Psoas muscle (tissue), 8 donors: Measurements from ENCODE around the gene EHD4. TPM values are rescaled to one million over a fixed set of nuclear protein-coding genes. Genes with fewer than 3 reads are reported as not detected.

Experiments used
- ATAC-seq, 4 donors: fragments of 200-7000 bp; cut with Tn5 transposase; one replicate each; pipeline ENCODE4 v1.9.1; 2020; ENCODE audit warnings: moderate library complexity in 3 of 4, mild to moderate bottlenecking in 2 of 4
- DNase-seq, 2 donors: peaks; one replicate each; pipeline ENCODE4 v3.0.0-alpha.2; 2020
- H3K27ac ChIP-seq: fragments of 200-600 bp; one replicate; pipeline ENCODE4 v1.8.0; 2022
- H3K27me3 ChIP-seq, 3 donors: fragments of 200-600 bp in 1 of 3; one replicate each; pipeline versions ENCODE4 v1.6.1 to v1.8.0; 2013 to 2022; ENCODE audit warnings: low read length in 2 of 3, mild to moderate bottlenecking in 2 of 3, moderate library complexity in 1 of 3; ENCODE audit not compliant: insufficient read depth in 3 of 3
- H3K36me3 ChIP-seq, 2 donors: fragments of 200-600 bp in 1 of 2; one replicate each; pipeline versions ENCODE4 v1.6.1 to v1.8.0; 2013 to 2022; ENCODE audit warnings: low read depth in 1 of 2, mild to moderate bottlenecking in 1 of 2, moderate library complexity in 1 of 2; ENCODE audit not compliant: insufficient read depth in 1 of 2
- H3K4me1 ChIP-seq: fragments of 200-600 bp; one replicate; pipeline ENCODE4 v1.8.0; 2022
- H3K4me3 ChIP-seq: fragments of 200-600 bp; one replicate; pipeline ENCODE4 v1.8.0; 2022; ENCODE audit warnings: mild to moderate bottlenecking
- H3K9me3 ChIP-seq: fragments of 200-600 bp; one replicate; pipeline ENCODE4 v1.8.0; 2022
- WGBS, 3 donors: extraction: QIAGEN DNeasy Blood & Tissue Kit; methylation state at CpG; one replicate each; pipeline versions ENCODE4 v1.1.6 to v1.1.7; 2013; 5-methylcytosine and 5-hydroxymethylcytosine counted together
- intact Hi-C, 2 donors: fragments of 100-400 bp; cut with DNase I; formaldehyde crosslinking; loops; one replicate each; pipeline versions ENCODE4 v1.11.0 to v1.14.2; 2022
- polyA plus RNA-seq, 3 donors: library from polyadenylated mRNA; stranded (reverse); fragments of 200-250 nt; gene quantifications; one replicate each; pipeline ENCODE4 v1.2.3, GENCODE V29; 2013
- total RNA-seq, 4 donors: library from RNA; stranded (reverse); fragmentation: NEBNext Ultra II Directional in 2 of 4; extraction: Animal tissue kit (Norgen Biotek cat#: 25700) in 2 of 4; gene quantifications; one replicate each; pipeline versions ENCODE4 v1.2.1 to v1.2.4, GENCODE V29; 2021 to 2023
- TF ChIP-seq, protein P1 (sequence below): fragments of 200-600 bp; IDR thresholded peaks from one replicate; pipeline ENCODE4 v1.8.0; 2022; ENCODE audit warnings: antibody characterized with exemption
- donor health status: healthy with polysubstance abuse.
- donor health status: DM: no; HTN: no; CAD: no; lungs with moderate emphysema.
- donor health status: Bipolar disorder and iron deficiency.
- donor health status: healthy.
- donor health status: DM: yes; HTN: yes; CAD: no.
- donor health status: DM: no; HTN: no; CAD: no.
- donor health status: DM: no; HTN: no; CAD: no.
- donor health status: DM: yes; HTN: yes; CAD: no.

The EHD4 gene
- total and polyA plus RNA-seq, 7 donors = 1.7 to 9.6 (median 5.3) TPM

DNA sequence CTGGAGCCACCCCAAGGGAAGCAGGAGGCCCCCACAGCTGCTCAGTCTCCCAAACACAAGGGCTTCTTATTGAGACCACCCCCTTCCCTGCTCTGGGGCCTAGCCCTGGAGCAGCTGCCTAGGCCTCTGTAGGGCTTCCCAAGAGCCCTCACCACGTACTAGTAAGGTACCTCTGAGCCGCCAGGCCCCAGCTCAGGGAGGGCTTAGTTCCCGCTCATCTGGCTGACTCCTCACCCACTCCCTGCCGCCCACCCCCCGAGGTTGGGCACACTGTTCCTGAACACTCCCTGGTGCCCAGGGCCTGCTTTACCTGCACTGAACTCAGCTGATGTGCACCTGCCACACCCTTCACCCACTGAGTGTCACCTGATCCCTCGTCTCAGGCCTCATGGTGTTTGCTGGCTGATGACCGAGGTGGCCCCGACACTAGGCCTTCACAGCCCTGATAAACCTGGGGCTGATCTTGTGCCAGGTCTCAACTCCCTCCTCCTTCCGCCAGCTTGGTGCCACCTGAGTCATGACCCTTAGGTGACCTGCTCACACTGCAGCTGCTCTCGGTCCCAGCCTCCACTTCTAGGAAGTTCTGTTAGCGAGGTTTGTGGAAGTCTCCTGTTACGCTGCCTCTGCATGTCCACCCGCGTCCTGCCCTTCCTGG is 60.5 kb downstream of the EHD4 start:
- TF ChIP-seq, protein P1, sequence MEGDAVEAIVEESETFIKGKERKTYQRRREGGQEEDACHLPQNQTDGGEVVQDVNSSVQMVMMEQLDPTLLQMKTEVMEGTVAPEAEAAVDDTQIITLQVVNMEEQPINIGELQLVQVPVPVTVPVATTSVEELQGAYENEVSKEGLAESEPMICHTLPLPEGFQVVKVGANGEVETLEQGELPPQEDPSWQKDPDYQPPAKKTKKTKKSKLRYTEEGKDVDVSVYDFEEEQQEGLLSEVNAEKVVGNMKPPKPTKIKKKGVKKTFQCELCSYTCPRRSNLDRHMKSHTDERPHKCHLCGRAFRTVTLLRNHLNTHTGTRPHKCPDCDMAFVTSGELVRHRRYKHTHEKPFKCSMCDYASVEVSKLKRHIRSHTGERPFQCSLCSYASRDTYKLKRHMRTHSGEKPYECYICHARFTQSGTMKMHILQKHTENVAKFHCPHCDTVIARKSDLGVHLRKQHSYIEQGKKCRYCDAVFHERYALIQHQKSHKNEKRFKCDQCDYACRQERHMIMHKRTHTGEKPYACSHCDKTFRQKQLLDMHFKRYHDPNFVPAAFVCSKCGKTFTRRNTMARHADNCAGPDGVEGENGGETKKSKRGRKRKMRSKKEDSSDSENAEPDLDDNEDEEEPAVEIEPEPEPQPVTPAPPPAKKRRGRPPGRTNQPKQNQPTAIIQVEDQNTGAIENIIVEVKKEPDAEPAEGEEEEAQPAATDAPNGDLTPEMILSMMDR = no peak
- intact Hi-C loops = no loop called here
- ATAC-seq = no peak

DNA sequence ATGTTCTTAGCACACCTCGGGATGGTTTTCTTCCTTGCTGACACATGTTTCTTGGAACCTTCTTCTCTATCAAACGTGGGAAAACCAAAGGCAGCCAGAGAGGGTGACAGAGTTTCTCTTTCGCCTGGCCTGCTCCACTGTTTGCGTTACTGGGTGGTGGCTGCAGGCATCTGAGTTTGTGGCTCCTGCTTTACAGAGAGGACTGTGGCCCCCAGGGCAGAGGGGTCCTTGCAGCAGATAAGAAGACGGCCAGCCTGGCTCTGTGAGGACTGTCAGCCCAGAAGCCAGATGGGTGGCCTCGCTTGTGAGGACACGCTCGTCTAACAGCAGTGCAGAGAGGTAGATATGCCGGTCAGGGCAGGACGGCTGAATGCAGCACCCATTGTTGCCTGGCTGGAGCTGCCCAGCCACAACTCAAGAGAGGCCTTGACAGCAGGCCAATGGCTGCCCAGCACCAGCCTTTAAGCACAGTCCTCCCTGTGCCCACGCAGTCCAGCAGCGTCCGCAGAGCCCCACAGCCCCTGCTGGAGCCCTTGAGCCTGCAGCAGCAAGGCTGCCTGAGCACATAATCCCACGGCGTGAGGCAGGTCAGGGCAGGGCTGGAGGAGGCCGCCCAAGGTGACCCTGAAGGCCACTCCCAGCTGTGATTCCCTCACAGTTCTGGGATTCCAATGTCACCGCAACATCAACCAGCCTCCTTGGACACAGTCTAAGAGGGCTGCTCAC is 63.5 kb downstream of the EHD4 start:
- ATAC-seq = no peak
- intact Hi-C loops = loop anchor here in 1 of 2 donors (10.0 kb wide), 1 partner anchor 134 kb away; the partner anchor contains the start of gene MAPKBP1
- Histone ChIP-seq H3K27me3 (no peaks in the 10 kb centered on the region), H3K27ac (no peak overlapping the region), H3K36me3 (peaks cover 0 to 10% of the 10 kb centered on the region in 2 donors), H3K4me1 (peaks cover 8% of the 10 kb centered on the region), H3K9me3 (no peaks in the 10 kb centered on the region), H3K4me3 (no peak overlapping the region)
- 87 to 93% (median 88%) methylated on average over 17 of the region's 17 CpGs for WGBS, 3 donors
- TF ChIP-seq, protein P1 = no peak
- no peak for DNase-seq

More for the DNA sequence above, 60.5 kb downstream of the EHD4 start:
- H3K36me3 ChIP-seq = peaks cover 0 to 10% of the 10 kb centered on the region in 2 donors
- H3K4me3 ChIP-seq = no peak overlapping the region
- no peaks in the 10 kb centered on the region for H3K9me3 ChIP-seq
- no peaks in the 10 kb centered on the region for H3K27me3 ChIP-seq
- 83 to 87% (median 83%) methylated on average over 14 of the region's 14 CpGs for WGBS, 3 donors
- DNase-seq = no peak
- no peak overlapping the region for H3K27ac ChIP-seq
- H3K4me1 ChIP-seq = peaks cover 19% of the 10 kb centered on the region

DNA sequence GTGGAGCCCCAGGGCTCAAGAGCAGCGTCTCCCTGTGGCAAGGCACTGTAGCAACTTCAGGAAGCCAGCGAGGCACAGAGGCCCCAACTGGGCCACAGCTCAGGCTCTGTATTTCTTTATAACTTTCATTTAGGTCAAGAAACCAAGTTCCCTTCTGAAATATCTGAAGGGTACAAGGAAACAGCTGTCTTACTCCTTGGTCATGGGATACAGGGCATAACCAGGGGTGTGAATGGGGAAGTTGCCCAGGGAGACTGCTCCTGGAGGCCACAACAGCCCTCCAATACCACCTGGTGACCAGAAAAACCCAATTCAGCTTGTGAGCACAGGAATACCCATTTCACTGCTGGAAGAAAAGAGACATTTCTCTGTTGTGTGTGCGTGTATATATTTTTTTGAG is 65.2 kb downstream of the EHD4 start:
- Histone ChIP-seq H3K27ac (no peak overlapping the region), H3K27me3 (no peaks in the 10 kb centered on the region), H3K4me3 (no peak overlapping the region), H3K9me3 (no peaks in the 10 kb centered on the region), H3K36me3 (peaks cover 0 to 10% of the 10 kb centered on the region in 2 donors), H3K4me1 (peaks cover 8% of the 10 kb centered on the region)
- WGBS, 3 donors = 94 to 97% (median 95%) methylated on average over 3 of the region's 3 CpGs
- DNase-seq (no peak), ATAC-seq (no peak)
- TF ChIP-seq, protein P1 = no peak
- intact Hi-C loops = loop anchor here in 1 of 2 donors (10.0 kb wide), 1 partner anchor 132 kb away; the partner anchor contains the start of gene MAPKBP1

DNA sequence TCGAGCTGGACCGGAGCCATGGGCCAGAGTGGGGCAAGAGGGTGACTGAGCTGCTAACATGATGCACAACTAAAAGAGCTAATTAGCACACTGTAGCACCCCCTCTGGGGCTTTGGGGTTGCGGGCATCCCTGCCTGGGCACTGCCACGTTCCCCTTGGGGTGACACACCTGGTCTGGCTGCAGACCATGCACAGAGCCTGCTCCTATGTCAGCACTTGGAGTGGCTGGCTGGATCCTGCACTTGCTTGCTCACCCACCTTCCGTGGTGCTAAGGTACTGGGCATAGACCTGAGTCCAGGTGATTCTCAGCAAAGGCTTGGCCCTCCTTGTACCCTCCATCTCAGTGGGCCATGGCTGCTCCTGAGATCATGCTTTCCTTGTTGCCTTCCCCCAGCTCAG is 65.7 kb downstream of the EHD4 start:
- Histone ChIP-seq H3K4me3 (no peak overlapping the region), H3K4me1 (peaks cover 8% of the 10 kb centered on the region), H3K27me3 (no peaks in the 10 kb centered on the region), H3K36me3 (peaks cover 0 to 10% of the 10 kb centered on the region in 2 donors), H3K27ac (no peak overlapping the region), H3K9me3 (no peaks in the 10 kb centered on the region)
- TF ChIP-seq, protein P1 = no peak
- ATAC-seq = no peak
- 96 to 100% (median 97%) methylated on average over 5 of the region's 5 CpGs for WGBS, 3 donors
- DNase-seq = no peak
- intact Hi-C loops = loop anchor here in 1 of 2 donors (10.0 kb wide), 1 partner anchor 132 kb away; the partner anchor contains the start of gene MAPKBP1
